Endodermal cell (in vitro differentiated cells): ENCODE results near the gene PLA2G2C. TPM values are rescaled to one million over a fixed set of nuclear protein-coding genes. Genes with fewer than 3 reads are reported as not detected.

Experiments used
- DNase-seq: peaks from one replicate; pipeline ENCODE4 v3.0.0-alpha.2; 2017
- H3K27ac ChIP-seq: 2 replicates; pipeline ENCODE4 v1.5.1; 2013; ENCODE audit warnings: mild to moderate bottlenecking, low read depth, low read length, moderate library complexity
- H3K27me3 ChIP-seq: 2 replicates; pipeline ENCODE4 v1.6.1; 2013; ENCODE audit warnings: mild to moderate bottlenecking, low read length, moderate library complexity; ENCODE audit not compliant: insufficient read depth, control insufficient read depth, poor library complexity, severe bottlenecking
- H3K36me3 ChIP-seq: 2 replicates; pipeline ENCODE4 v1.7.0; 2013; ENCODE audit warnings: mild to moderate bottlenecking, low read length, moderate library complexity; ENCODE audit not compliant: control insufficient read depth, insufficient read depth
- H3K4me1 ChIP-seq: one replicate; pipeline ENCODE4 v1.7.0; 2013; ENCODE audit warnings: low read length; ENCODE audit not compliant: control insufficient read depth, insufficient read depth
- H3K4me3 ChIP-seq: 2 replicates; pipeline ENCODE4 v1.5.1; 2013; ENCODE audit warnings: mild to moderate bottlenecking, low read length, moderate library complexity
- H3K9ac ChIP-seq: 2 replicates; pipeline ENCODE4 v1.6.1; 2013; ENCODE audit warnings: mild to moderate bottlenecking, low read length, moderate library complexity; ENCODE audit not compliant: poor library complexity, severe bottlenecking; ENCODE audit errors: extremely low read depth
- H3K9me3 ChIP-seq: 2 replicates; pipeline ENCODE4 v1.6.1; 2013; ENCODE audit warnings: mild to moderate bottlenecking, low read length, moderate library complexity; ENCODE audit not compliant: control insufficient read depth
- H3K27ac Mint-ChIP-seq: 2 replicates; pipeline ENCODE4 v1.8.0; 2020; ENCODE audit warnings: mixed read lengths
- H3K27me3 Mint-ChIP-seq: 2 replicates; pipeline ENCODE4 v1.8.0; 2021; ENCODE audit warnings: mild to moderate bottlenecking, mixed read lengths; ENCODE audit not compliant: insufficient read depth
- H3K36me3 Mint-ChIP-seq: 2 replicates; pipeline ENCODE4 v1.8.0; 2020; ENCODE audit warnings: low read depth, mixed read lengths
- H3K4me1 Mint-ChIP-seq: 2 replicates; pipeline ENCODE4 v1.8.0; 2020; ENCODE audit warnings: mixed read lengths
- H3K4me3 Mint-ChIP-seq: 2 replicates; pipeline ENCODE4 v1.8.0; 2020; ENCODE audit warnings: mild to moderate bottlenecking, moderate library complexity, mixed read lengths
- H3K9me3 Mint-ChIP-seq: 2 replicates; pipeline ENCODE4 v1.8.0; 2020; ENCODE audit warnings: mild to moderate bottlenecking, mixed read lengths
- CTCF ChIP-seq: fragments of 200-600 bp; sonication (generic); conservative IDR thresholded peaks from 2 replicates; pipeline ENCODE4 v1.5.0; 2021; ENCODE audit warnings: antibody characterized with exemption, mild to moderate bottlenecking
- WGBS, 2 experiments: methylation state at CpG; one replicate each; pipeline versions ENCODE4 v1.1.5 to v1.1.7; 2013; ENCODE audit warnings: missing lambda C conversion rate in 2 of 2, mixed read lengths in 1 of 2; ENCODE audit not compliant: insufficient coverage in 1 of 2, insufficient read length in 1 of 2; 5-methylcytosine and 5-hydroxymethylcytosine counted together
- total RNA-seq, 2 donors: library from RNA; stranded (reverse); fragmentation: NEBNext Ultra II Directional in 1 of 2; extraction: Animal tissue kit (Norgen Biotek cat#: 25700) in 1 of 2; gene quantifications; 2 replicates in 1 of 2; 3 replicates in 1 of 2; pipeline ENCODE4 v1.2.1, GENCODE V29; 2021

The PLA2G2C gene
- total RNA-seq, 2 donors from 2014 or later = not detected

- peaks cover 24% of the 10 kb centered on the region for H3K4me1 Mint-ChIP-seq
- H3K9me3 ChIP-seq = no peaks in the 10 kb centered on the region
- WGBS, 2 experiments = 100% methylated on average over 1 of the region's 1 CpG; no CpG with 5 or more reads in 1 of the 2 experiments
- H3K27ac ChIP-seq = no peak overlapping the region
- no peak overlapping the region for H3K4me3 Mint-ChIP-seq
- no peak for TF ChIP-seq CTCF
- H3K4me3 ChIP-seq = no peak overlapping the region
- no peaks in the 10 kb centered on the region for H3K27me3 ChIP-seq
- H3K4me1 ChIP-seq = peaks cover 6% of the 10 kb centered on the region
- H3K36me3 ChIP-seq = no peaks in the 10 kb centered on the region
- H3K9ac ChIP-seq = no peak overlapping the region
- no peak for DNase-seq
- no peak overlapping the region for H3K27ac Mint-ChIP-seq
- H3K36me3 Mint-ChIP-seq = no peaks in the 10 kb centered on the region
- H3K9me3 Mint-ChIP-seq = no peaks in the 10 kb centered on the region
- H3K27me3 Mint-ChIP-seq = peaks cover 5% of the 10 kb centered on the region
Measured at GRCh38 chr1:20198296-20198695, 12.0 kb upstream of the PLA2G2C start.

GRCh38 chr1:20197329-20197791 lies 11.0 kb upstream of the PLA2G2C start:
- Histone ChIP-seq H3K9me3 (no peaks in the 10 kb centered on the region), H3K4me3 (no peak overlapping the region), H3K4me1 (peaks cover 6% of the 10 kb centered on the region), H3K36me3 (no peaks in the 10 kb centered on the region), H3K27ac (no peak overlapping the region), H3K9ac (no peak overlapping the region), H3K27me3 (no peaks in the 10 kb centered on the region)
- H3K27ac Mint-ChIP-seq = no peak overlapping the region
- peaks cover 4% of the 10 kb centered on the region for H3K27me3 Mint-ChIP-seq
- no peaks in the 10 kb centered on the region for H3K9me3 Mint-ChIP-seq
- no peak for DNase-seq
- WGBS, 2 experiments = 92 to 100% methylated on average over 3 to 6 of the region's 6 CpGs
- no peak for TF ChIP-seq CTCF
- no peaks in the 10 kb centered on the region for H3K36me3 Mint-ChIP-seq
- H3K4me1 Mint-ChIP-seq = peaks cover 24% of the 10 kb centered on the region
- no peak overlapping the region for H3K4me3 Mint-ChIP-seq

GRCh38 chr1:20195462-20195780 lies 9.1 kb upstream of the PLA2G2C start:
- WGBS, 2 experiments = 85 to 95% methylated on average over 3 to 4 of the region's 4 CpGs
- Histone ChIP-seq H3K27me3 (no peaks in the 10 kb centered on the region), H3K36me3 (no peaks in the 10 kb centered on the region), H3K4me3 (no peak overlapping the region), H3K9me3 (no peaks in the 10 kb centered on the region), H3K4me1 (peaks cover 6% of the 10 kb centered on the region), H3K9ac (no peak overlapping the region), H3K27ac (no peak overlapping the region)
- H3K27ac Mint-ChIP-seq = no peak overlapping the region
- peaks cover 4% of the 10 kb centered on the region for H3K36me3 Mint-ChIP-seq
- TF ChIP-seq CTCF = no peak
- H3K4me3 Mint-ChIP-seq = no peak overlapping the region
- peaks cover 18% of the 10 kb centered on the region for H3K4me1 Mint-ChIP-seq
- H3K27me3 Mint-ChIP-seq = peaks cover 2% of the 10 kb centered on the region
- no peaks in the 10 kb centered on the region for H3K9me3 Mint-ChIP-seq
- no peak for DNase-seq
